Central memory CD4-positive, alpha-beta T cell (primary cell): Measurements from ENCODE around the gene LY86.

Experiments used
- DNase-seq: peaks from one replicate; pipeline ENCODE4 v3.0.0; 2022
- total RNA-seq, 3 experiments: gene quantifications; one replicate each; lab custom pipeline; 2026; lab: John Stamatoyannopoulos, UW

Gene LY86
- 0 to 0.04 (median 0) reads per million in 3 experiments for total RNA-seq

DNA sequence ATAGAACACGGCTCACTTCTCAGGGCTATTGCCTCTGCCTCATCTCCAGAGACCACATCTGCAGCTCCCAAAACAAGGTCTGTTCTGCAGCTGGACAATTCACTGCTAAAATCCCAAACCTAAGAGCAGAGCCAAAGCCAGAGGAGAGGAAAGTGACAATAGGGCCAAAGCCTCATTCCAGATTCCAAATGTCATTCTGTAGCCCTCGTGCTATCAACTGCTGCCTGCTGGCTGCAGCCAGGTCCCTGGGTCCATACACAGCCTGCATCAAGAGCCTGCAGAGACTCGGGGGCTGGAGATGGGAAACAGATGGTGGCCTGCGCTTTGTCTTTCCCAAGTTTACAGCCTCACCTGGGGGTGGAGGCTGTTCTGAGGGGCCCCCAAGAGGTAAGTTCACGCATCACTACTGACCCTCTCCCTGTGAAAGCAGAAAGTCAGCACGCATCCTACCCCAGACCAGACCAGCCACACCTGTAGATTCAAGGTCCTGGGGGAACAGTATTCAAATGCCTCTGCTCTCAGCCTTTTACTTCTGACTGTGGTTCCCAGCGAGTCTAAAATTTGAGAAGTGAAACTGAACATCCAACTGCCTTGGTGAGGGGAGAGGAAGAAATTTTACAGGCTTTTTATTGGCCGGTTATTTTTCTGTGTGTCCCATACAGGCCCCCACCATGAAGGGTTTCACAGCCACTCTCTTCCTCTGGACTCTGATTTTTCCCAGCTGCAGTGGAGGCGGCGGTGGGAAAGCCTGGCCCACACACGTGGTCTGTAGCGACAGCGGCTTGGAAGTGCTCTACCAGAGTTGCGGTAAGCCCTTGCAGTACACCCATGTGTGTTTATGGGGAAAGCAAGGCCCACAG is at the start of gene LY86:
TSS of gene LY86 (plus strand) at position 657 of the 860 bp plus-strand sequence. CDS start at position 672, 15 bp downstream.
- no peak for DNase-seq

DNA sequence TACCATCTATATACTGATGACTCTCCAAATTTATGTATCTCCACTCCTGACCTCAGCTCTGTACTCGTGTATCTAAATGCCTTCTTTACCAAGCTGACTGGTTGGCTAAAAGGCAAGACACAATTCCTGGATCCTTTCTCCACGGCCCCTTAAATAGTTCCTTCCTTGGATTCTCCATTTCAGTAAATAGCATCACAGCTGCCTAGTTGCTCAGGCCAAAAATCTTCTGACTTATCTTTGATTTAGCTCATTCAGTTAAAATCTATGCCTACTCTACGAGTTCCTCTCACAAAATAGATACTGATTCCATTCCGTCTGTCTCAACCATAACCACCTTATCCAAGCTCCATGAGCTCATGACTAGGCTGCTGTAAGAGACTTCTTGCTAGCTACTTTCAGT is 49.5 kb upstream of the LY86 start:
- DNase-seq: no peak

DNA sequence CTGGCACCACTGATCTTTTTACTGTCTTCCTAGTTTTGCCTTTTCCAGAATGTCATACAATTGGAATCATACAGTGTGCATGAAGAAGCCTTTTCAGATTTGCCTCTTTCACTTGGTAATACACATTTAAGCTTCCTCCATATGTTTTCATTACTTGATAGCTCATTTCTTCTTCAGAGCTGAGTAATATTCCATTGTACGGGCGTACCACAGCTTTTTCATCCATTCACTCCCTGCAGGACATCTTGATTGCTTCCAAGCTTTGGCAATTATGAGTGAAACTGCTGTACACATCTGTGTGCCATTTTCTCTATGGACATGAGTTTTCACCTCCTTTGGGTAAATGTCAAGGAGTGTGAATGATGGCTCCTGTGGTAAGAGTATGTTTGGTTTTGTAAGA is 46.2 kb upstream of the LY86 start:
- no peak for DNase-seq

DNA sequence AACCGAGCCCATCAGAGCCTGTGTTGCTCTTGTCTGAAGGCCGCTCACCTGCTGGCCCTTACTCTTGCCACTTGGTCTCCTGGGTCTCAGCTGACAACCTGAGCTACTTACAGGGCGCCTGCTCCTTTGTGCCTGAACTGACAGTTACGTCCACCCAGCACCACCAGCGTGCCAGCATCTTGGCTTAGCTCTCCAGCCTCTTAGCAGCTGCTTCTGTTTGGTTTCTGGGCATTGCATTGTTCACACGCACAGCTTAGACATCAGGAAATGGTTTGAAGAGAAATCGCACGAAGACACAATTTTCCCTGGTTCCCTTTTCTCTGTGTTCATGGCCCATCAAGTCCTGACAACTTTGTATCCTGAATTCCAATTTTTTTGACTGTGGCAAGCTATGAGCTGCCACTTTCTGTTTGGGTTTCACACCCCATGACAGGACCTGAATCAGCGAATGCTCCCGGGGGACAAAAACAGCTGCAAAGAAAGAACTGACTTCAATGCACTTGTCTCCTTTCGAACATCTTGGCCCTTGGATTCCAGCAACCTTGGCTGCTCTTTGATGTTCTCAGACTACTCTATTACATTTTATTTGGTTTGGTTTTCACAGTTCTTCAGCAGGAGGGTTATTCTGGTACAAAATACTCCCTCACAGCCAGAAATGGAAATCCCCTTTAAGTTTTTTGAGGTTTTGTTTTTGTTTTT is 45.2 kb upstream of the LY86 start:
- DNase-seq: no peak

DNA sequence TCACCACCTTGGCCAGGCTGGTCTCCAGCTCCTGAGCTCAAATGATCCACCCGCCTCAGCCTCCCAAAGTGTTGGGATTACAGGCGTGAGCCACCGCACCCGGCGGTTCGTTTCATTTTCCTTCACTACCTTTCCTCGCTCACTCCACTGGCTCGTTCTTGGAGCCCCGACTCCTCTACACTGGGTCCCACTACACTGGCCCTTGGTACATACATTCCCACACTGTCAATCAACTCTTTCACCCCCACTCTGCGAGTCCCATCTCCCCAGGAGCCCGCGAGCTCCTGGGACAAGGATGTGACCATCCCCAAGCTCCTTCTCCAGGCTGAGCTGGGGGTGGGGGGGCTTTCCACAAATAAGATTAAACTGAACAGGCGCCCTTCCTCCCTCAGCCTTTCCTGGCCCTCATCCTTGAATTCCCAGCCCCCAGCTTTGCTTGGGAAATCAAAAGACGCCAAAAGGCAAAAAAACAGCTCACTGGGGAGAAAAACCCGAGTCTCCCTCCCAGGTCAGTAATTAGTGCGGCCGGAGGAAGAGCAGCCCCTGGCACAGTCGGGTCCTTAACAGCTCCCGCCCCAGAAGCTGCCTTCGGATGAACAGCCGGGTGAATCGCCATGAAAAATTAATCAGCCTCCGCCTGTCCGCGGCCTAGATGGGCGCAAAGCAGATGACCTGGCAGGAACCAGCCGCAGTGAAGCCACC is 42.8 kb upstream of the LY86 start:
- DNase-seq: no peak

DNA sequence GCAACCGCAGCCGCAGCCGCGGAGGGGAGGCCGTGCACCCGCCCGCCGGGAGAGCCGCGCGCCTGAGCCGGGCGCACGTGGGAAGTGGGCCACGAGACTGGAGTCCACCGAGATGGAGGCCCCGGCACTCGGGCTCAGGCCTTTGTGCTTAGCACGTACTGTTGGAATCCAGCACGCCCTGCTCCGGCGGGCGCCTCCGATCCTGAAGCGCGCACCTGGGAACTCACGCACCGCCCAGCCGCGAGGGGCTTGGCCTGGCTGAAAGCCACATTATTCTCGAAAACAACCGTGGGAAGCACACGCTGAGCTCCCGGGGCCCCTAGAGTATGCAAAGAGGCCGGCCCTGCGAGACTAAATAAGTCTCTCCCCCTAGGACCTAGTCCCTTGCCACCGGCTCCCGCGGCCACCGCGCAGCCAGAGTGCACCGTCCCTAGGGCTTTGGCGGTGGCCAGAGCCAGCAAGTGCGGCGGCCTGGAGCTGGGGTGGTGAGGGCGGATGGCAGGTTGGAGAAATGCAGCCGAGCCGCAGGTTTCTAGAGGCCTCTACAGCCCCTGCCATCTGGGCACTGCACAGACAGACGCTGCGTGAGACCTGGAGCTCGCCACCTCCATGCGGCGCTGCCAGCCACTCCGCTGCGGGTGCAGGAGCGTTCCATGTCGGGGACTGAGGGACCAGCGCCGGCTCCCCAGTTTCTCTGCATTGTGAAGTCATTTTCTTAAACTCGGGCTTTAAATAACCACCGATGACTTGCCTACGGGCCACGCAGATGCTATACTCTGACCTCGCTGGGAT is 42.0 kb upstream of the LY86 start:
- DNase-seq: no peak

DNA sequence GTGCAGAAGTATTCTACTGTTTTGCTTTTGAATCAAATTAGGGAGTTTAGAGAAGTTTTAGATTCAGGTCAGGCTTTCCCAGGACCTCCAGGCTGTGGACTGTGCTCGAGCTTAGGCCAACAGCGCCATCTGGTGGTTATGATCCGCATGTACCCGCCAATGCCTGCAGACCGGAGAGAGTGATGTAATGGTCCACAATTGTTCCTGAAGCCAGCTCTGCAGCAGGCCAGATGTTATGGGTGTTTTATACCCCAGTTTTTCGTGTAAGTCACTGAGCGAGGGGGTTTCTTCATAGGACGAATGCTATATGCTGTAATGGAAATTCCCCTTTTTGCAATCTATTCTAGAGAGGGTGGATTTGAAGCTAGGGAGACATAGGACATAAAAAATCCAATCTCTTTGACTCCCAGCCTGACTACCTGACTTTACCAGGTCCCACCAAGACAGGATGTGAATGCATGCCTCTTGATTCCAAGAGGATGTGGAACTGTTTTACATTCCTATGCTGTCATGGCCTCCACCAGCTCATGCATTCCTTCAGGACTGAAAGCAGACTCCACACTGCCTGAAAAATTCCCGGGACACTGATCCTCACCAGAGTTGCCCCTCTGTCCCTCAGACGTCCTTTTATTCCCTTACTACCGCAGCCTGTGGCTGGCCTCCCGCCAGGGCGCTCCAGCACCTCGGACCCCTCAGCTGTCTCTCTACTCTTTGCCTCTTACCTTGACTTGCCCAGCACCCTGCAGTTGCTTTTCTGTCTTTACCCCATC is 41.2 kb upstream of the LY86 start:
- peak; percentile 65 for DNase-seq

DNA sequence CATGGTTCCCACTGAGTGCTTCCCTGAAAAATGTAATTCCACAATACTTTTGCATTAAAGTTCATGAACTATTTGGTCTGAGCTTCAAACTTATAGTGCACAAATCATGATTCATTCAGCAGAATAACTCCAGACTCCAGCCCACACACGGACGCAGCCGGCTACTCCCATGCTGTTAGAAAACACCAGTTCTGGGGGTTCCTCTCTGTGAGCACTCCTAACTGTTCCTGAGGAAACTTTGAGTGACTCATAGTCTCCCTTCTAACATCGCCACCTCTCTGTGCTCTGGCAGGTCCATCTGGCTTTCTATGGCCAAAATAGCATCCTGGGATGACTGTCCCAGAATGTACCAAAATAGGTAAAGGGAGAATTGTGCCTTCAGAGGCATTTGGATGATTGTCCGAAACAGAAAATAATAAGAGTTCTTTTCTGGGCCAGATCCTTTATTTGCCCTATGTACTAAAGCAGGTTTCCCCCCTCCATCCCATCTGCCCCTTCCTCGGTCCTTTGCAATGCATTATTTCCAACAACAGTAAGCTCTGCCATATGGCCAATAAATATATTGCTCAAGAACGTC is 32.3 kb upstream of the LY86 start:
- no peak for DNase-seq

DNA sequence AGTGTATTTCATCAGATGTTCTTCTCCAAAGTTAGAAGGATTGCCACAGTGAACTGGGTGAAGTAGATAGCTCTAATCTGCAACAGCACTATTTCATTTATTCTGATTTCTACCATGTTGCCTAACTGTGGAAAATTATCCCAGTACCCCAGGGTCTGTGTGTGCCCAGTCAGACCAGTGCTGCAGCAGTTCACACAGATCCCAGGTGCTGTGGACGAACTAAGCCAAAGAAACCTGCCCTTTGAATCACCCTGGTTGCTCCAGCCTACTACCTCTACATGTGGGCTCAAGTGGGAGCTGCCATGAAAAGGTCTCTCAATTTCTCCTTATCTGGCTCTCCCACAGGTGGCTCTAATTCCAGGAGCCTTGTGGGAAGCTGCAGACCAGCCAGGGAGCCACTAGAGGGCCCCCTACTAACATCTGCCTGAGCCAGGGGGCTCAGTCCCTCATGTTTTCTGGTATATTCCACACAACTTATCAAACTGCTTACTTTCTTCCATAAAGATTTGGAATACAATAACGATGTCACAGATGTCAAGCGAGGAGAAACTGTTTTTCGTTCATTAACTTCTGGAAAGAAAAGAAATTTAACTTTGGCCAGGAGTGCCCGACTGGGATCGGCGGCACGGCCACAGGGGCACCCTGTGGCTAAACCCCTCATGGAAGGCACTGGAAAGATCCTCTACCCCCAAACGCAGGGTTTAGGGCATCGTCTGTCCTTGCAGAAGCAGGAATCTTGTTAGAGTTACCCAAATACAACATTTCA is 31.6 kb upstream of the LY86 start:
- DNase-seq: peak; percentile 33

DNA sequence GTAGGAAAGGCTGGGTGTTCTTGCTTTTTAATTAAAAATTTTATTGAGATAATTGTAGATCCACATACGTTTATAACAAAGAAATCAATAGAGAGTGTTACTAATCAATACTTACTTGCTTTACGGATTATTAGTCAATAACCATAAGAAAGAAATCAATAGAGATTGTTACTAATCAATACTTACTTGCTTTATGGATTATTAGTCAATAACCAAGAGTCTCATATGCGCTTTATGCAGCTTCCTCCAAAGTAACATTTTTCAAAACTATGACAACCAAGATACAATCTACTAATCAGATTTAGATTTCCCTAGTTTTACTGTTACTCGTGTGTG is 31.0 kb upstream of the LY86 start:
- no peak for DNase-seq

DNA sequence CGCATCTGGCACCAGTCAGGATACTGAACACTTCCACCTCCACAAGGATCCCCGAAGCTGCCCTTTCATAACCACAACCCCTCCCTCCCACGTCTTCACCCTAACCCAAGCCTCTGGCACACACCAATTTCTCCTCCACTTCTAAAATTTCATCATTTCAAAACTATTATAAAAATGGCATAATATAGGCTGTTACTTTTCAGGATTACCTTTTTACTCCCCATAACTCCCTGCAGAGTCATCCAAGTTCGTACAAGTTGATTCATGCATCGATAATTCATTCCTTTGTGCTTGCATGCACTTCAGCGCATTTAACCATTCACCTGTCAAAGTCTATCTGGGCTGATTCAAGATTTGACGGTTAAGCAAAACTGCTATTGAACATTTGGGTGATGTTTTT is 30.6 kb upstream of the LY86 start:
- DNase-seq: no peak

DNA sequence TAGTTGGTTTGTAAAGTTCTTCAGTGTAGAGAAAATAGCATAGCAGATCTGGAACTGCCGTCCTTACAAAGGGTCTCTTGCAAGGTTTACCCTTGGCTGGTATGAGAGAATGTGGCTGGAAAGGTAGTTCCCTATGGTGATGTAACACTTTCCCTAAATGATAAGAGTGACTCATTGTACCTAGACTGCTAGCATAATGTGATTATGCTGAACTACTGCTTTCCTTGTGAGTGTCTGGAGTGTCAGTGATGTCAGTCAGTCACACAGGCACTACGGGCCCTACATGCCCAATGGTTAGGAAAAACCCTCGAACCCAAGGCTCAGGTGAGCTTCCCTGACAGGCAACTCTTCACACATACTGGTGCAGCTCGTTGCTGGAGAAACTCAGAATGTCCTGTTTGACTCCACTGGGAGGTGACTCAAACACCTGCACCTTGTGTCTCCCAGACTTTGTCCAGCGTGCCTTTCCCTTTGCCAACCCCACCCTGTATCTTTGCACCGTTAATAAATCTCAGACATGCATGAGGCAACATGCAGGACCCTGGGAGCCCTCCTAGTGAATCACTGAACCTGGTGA is 28.4 kb upstream of the LY86 start:
- no peak for DNase-seq

DNA sequence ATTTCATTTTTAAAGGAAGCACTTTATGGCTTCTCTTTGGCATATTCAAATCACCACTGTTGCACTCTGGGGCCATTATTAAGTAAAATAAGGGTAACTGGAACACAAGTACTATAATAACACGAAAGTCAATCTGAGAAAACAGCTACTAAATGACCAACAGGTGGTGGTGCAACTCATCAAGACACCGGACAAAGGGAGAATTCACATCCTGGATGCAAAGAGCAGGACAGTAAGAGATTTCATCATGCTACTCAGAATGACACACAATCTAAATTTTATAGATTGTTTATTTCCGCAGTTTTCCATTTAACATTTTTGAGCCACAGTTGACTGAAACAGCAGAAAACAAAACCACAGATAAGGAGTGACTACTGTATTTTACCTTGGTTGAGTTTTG is 27.6 kb upstream of the LY86 start:
- DNase-seq: no peak

DNA sequence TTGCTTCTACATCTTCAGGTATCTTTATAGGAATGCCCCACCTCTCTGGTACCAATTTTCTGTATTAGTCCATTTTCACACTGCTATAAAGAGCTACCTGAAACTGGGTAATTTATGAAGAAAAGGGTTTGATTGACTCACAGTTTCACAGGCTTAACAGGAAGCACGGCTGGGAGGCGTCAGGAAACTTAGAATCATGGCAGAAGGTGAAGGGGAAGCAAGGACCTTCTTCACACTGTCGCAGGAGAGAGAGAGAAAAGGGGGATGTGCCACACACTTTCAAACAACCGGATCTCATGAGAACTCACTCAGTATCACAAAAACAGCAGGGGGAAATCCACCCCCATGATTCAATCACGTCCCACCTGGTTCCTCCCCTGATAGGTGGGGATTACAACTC is 24.4 kb upstream of the LY86 start:
- no peak for DNase-seq

DNA sequence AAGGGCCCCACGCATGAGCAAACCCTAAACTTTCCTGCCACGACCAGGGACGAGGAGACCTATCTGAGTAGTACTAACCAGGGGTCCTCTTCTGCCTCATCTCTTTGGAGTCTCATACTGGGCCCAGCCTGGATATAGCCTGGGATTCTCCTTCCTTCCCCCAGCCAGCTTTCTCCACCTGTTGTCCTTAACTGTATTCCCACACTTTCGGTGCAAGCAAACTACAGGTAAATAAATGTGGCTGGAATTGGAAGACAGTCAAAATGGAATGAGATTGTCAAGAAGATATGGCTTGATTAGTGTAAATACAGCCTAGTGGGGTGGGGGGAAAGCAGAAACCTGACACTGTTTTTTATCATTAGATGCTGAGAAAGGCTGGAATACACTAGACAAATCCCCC is 23.5 kb upstream of the LY86 start:
- DNase-seq: no peak

DNA sequence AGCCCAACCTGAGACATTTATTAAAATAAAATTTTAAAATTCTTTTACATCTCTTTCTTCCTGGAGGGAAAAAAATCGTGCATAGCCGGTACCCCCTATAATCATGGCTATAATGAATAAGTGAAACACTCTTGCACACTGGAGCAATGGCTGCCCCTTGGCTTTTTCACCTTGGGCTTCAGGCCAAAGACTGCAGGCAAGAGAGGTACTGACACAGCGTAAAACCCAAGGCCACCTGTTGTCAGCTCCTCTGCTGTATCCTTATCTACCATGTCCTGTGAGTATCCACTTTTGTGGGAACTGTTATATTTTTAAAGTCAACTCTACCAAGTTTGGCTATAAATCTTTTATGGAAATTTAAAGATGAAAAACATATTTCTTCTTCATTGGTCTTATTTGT is 23.0 kb upstream of the LY86 start:
- DNase-seq: no peak

DNA sequence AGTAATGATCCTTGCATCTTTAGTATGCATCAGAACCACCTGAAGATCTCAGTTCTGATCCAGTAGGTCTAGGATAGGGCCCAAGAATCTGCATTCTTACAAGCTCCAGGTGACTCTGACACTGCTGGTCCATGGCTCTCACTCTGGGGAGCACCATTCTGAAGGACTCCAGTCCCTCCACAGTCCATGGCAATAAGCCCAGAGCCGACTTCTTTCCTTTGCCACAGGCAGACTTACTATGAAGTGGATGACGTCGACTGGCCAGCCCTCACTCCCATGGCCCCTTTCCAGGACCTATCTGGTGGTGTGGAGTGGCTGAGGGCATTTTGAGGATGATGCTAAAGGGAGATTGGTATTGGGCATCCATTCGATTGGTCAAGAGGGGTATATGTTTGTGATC is 21.8 kb upstream of the LY86 start:
- DNase-seq: no peak

DNA sequence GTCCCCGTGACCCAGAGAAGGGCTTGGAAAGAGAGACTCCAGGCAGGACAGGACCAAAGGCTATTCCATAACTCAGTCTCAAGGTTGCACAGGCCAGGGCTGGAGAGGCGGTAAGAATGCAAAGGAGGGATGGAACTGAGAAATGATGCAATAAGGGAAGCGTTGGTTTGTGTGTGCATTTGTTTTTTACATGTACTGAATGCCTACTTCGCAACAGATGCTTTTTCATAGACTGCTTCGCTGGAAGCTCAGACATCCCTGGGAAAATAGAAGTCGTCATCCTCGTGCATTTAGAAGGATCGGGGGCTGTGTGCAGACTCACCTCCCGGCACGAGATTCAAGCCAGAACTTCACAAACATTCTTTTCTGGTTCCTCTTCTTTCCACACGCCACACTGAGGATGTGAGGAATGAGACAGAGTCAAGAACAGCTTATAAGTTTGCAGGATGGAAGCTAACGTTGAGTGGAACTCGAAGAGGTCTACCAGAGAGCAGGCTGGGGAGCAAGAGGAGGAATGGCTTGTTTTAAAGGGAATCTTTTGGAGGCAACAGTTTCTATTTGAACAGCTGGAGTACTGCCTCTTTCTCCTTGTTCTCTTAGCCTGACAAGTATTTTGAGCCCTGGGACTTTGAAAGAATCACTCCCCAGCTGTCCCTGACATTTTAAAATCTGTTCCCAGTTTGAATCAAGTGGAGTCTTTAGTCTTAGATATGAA is 19.3 kb upstream of the LY86 start:
- DNase-seq: no peak

DNA sequence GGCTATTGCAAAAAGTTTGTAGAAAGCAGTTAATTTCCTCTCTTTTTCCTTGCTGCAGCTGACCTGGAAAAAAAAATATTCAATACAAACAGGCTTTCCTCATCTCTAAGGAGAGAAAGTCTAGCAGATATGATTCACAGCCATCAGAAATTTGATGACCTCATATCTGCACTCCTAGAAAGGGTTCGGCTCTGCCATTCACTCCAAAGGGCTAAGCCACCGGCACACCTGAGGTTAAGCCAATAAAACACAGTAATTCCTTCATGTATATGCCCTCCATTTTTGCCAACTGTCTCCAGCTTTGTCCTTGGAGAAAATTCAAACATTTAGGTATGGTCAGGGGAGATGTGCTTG is 18.7 kb upstream of the LY86 start:
- no peak for DNase-seq
